ENCODE results near the gene FADS2.

The FADS2 gene

DNA sequence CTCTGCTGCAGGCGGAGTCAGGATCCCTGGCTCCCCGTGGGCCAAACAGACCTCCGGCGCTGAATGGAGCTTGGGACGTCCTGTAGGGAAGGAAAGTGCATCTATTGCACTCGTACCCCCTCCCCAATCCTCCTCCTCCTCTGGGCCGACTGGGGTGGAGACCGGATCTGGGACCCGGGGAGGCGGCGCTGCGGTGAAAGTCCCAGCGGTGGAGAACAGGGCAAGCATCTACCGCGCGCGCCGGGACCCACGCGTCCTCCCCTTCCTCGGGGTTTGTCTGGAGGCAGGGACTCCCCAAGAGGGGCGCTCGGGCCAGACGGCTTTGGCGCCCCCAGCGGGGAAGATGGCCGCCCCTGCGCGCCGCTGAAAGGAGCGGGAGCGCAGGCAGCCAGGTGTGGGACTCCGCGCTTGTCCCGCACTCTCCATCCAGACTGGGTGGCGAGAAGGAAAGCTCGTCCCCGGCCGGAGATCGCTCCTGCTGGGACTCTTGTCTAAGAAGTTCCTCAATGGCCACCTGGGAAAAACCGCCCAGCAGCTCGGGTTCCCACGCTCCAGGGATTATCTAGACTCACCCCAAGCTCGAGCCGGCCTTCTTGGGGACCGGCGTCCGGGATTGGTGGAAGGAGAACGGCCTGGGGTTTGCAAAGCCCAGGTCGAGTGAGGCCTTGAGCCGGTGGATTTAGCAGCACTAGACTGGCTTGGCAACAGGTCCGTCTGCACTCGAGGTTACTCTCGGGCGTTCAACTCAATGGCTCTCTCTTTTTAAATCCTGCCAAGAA lies 718 bp downstream of the FADS2 start:
- DNase-seq: no peak

DNA sequence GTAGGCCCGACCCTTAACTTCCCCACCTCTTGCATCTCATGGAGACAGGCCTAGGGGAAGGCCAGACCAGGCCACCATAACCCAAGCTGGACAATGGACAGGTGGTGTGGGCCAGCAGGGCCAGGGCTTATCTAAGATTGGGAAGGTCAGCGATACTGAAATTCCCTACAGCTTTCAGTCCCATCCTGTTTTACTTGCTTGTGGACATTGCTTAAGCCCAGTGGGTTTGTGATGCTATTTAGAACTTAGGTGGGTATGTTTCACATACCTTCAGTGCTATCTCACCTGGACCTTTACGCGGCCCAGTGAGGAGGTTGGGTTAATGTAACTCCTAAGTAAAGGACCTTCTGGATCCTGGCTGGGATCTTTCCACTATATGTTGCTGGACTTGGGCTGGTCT lies 1.7 kb downstream of the FADS2 start:
- no peak for DNase-seq

DNA sequence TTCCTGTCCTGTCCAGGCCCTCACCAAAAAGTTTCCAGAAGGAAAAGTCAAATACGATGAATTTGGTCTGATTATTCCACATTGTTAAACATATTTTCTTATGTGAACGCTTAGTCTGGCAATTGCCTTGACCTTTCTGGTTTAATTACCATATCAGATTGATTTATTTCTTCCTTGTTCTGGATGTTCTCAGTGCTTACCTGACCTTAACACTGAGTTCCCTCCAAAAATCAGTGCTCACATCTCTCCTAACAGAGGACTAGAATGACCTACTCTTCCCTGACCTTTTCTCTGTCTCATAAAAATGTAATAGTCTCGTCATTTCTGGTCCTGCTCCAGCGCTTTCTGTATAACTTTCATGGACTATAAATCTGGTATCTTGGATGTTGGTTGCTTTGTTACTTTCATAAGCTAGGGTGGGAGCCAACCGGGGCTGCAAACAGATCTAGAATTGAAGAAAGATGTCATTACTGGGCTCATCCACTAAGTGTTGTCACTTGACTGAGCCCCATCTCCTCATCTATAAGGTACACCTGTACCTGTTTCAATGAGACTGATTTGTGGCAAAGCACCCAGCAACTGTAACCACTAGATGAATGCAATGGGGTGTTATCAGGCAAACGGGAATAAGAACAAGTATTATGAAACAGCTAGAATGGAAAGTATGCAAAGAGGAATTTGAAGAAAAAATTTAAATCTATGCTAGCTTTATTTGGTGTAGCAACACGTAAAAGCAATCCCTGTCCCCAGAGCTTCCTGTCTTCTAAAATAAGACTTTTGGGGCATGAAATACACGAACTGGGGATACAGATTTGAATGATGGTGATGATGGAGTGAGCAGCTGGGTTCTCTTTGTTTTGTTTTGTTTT lies 2.4 kb downstream of the FADS2 start:
- DNase-seq: no peak

DNA sequence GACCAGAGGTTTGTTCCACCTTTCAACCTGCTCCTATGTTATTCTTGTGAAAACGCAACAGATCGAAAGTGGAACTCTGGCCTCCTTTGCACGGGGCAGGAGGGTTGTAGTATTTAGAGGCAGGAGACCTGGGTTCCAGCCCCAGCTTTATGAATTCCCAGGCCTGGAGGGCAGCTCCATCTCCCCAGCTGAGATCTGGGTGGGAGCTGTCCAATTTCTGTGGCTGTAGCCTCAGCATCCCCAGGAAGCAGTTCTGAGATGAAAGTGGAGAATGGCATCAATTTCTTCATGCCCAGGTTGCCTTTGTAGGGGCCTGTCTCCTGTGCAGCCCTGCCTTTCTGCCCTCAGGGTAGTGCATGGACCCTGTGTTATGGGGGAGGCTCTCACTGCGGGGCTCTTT lies 4.1 kb downstream of the FADS2 start:
- no peak for DNase-seq

DNA sequence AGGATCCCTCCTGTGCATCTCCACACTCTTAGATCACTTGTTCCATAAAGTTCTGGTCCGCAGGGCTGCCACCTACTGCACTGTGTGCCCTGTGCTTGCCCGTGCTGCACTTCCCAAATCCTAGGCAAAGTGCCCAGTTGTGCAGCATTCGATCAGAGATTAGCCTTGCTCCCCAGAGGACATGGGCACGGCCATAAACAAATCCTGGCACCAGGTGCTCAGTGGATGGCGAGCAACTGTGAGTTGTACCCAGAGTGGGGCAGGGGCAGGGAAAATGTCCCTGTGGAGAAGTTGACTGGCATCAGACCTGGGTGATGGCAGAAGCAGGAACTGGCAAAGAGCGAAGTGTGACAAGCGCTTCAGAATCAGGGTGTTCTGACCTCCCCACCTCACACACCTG lies 4.7 kb downstream of the FADS2 start:
- no peak for DNase-seq

DNA sequence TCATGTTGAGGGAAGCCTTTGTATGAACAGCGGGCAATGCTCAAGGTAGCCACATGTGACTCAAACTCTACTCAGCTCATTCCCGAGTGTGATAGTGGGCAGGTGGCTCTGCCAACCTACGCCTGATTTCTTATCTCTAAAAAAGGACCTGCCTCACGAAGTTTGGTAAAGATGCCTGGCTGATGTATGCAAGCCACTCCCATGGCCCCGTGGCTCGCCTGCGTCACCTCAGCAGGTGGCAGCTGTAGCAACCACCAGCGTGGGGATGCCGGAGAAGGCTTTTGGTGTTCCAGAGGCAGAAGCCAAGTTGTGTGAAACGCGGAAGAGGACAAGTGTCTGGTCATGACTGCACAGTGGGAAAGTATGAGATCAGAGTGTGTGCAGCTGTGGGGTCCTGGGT lies 5.4 kb downstream of the FADS2 start:
- no peak for DNase-seq

DNA sequence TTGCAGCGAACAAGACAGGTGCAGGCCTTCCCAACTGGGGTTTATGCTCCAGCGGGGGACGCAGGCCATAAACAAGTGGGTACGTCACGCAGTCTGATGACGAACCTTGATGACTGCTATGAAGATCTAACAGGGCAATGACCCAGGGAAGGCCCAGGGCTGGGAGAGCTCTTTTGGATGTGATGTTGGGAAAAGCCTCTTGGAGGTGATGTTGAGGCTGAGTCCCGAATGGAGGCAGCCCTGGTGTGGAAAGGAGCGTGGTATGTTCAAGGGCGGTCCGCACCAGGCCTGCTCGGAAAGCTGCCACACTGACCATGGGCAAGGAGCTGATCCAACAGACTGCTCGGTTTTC lies 5.8 kb downstream of the FADS2 start:
- DNase-seq: no peak

DNA sequence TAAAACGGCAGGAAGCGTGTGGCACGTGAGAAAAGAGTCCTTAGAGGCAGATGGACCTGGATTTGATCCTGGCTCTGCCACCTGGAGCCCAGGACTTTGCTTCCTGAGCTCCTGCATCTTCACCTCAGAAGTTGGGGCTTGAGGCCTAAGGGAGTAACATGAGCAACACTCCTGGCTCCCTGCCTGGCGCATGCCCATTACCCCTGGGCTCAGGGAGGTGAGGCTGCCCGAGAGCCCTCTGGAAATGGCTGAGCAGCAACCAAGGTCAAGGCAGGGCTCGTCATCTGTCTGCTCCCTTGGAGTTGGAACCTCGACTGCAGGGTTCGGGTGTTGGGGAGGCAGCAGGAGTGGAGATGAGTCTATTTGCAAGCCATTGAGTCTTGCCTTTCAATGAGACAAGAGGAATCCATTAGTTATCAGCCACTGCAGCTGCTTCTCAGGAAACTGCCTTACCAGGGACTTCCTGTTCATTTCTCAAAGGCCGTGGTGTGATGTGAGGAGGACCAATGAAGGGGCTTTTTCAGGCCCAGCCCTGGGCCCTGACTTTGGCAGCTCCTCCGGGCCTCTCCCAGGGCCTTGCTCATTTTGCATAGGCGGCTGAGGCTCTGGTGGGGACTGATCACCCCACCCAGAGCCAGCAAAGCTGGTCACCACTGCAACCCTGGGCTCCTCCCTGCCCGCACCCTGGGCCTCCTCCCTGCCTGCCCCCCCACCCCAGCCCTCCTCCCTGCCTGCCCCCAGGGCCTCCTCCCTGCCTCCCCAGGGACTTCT lies 6.4 kb downstream of the FADS2 start:
- no peak for DNase-seq

DNA sequence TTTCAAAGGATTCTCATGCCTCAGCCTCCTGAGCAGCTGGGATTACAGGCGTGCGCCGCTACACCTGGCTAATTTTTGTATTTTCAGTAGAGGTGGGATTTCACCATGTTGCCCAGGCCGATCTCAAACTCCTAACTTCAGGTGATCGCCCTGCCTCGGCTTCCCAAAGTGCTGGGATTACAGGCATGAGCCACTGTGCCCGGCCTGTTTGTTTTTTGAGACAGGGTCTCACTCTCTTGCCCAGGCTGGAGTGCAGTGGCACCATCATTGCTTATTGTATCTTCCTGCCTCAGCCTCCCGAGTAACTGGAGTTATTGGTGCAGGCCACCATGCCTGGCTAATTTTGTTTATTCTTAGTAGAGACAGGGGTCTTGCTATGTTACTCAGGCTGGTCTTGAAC lies 8.1 kb downstream of the FADS2 start:
- DNase-seq: no peak

DNA sequence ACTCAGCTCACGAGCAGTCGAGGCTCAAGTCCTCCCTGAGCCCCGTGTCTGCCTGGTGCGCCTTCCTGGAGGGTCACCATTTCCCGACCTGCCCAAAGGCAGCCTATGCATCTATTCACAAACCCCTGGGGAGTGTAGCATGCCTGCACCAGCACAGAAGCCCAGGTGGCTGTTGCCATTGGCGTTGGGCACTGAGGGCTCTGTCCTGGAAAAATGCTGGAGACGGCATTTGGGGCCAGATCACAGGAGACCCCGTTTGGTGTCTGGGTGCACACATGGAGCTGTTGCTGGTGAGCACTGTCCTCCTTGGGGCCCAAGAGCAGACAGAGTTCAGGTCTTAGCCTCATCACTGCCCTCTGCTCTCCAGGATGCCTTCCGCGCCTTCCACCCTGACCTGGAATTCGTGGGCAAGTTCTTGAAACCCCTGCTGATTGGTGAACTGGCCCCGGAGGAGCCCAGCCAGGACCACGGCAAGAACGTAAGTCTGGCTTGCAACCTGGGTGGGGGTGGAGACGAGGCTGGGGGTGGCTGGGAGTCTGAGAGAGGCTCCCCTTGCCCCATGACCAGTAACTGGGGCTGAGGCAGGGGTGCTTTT lies 9.4 kb downstream of the FADS2 start:
- no peak for DNase-seq

DNA sequence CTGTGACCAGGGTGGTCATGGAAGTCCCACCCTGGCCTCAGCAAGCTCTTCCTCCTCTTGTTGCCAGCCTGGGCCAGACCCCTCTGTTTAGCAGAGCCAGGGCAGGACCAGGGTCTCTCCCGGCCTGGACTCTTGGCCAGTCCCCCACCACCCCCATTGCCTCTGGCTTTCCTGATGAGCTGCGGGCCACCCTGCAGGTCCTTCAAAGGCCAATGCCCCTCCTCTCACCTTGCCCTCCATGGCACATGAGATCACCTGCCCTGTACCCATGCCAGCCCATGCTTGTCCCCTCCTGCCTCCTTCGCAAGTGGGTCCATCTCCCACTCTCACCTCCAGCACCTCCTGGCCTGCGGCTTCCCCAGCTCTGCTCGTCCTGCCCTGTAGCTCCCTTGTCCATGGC lies 10.4 kb downstream of the FADS2 start:
- no peak for DNase-seq

DNA sequence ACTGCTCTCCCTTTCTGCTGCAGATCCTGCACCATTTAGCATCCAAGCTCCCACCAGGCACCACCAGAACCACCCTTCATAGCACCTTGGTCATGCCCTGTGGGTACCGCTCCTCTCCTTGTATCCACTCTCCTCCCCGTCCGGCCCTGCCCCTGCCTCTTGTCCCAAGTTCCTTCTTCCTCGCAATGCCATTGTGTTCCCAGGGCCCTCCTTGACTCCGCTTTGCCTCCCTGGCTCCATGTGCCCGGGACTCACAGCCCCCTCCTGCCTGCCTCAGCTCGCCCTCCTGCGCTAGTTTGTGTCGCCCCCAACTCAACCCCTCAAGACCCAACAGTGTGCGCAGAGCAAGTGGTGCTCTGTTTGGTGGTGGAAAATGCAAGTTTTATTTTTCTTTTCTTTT lies 10.8 kb downstream of the FADS2 start:
- DNase-seq: no peak

DNA sequence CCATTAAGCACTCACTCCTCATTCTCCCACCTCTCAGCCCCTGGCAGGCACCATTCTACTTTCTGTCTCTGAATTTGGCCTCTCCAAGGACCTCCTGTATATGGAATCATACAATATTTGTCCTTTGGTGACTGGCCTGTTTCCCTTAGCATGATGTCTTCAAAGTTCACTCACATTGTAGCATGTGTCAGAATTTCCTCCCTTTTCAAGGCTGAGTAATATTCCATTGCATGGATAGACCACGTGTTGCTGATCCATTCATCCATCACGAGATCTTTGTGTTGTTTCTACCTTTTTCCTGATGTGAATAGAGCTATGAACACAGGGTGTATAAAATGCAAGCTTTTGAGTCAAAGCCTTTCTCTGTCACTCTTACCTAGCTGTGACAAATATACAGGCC lies 11.6 kb downstream of the FADS2 start:
- no peak for DNase-seq

DNA sequence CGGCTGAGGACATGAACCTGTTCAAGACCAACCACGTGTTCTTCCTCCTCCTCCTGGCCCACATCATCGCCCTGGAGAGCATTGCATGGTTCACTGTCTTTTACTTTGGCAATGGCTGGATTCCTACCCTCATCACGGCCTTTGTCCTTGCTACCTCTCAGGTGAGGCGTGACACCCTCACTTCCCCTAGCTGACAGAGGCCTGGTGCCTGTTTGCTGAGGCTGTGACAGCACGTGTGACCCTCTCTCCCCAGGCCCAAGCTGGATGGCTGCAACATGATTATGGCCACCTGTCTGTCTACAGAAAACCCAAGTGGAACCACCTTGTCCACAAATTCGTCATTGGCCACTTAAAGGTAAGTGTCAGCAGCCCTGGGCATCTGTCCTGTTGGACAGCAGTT lies 12.3 kb downstream of the FADS2 start:
- DNase-seq: no peak

DNA sequence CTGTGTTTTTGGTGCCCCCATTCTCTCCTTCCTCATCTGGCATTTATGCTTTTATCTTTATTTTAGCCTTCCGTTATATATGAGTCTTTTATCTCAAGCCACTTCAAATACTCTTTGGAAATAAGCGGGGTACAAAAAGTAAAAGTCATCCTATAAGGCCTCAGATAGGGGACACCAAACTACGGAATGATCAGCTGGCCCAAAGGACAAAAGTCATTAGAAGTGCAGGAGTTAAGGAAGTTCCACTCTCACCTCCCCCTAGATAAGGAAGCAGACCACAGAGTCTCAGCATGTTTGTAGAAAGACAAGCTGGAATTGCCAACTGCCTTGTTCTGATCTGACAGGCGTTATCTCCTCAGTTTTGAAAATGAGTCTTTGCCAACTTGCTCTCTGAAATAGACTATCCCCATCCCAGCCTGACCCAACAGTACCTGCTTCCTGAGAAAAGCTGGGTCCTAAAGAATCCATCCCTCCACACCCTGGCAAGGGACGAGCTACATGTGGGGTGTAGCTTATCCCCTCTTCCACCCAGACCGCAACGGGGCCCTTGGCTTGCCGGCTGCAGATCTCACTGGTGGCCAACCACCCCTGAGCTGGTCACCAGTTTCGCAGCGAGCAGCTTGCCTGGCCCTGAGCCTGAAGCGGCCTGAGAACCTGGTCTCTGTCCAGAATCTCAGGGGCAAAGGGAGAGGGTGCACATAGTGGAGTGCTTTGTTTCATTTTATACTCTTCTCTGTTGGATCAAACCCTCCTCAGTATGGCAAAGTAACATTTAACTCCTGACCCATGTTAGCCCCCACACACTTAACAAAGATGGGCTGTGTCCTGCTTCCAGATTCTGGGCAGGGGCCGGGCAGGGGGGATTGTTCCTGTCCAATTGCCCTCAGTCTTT lies 13.8 kb downstream of the FADS2 start:
- no peak for DNase-seq

DNA sequence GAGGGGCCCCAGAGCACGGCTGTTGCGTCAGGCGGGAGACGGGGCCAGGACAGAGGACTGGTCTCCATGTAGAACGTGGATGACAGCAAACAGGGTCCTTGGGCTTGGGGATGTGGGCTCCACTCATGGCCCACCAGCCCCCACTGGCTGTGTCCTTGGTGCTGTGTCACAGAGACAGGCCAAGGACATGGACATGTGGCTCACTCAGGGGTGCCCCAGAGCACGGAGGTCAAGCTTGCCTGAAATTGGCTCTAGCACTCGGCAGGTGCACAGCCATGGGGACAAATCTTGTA lies 14.4 kb downstream of the FADS2 start:
- no peak for DNase-seq

DNA sequence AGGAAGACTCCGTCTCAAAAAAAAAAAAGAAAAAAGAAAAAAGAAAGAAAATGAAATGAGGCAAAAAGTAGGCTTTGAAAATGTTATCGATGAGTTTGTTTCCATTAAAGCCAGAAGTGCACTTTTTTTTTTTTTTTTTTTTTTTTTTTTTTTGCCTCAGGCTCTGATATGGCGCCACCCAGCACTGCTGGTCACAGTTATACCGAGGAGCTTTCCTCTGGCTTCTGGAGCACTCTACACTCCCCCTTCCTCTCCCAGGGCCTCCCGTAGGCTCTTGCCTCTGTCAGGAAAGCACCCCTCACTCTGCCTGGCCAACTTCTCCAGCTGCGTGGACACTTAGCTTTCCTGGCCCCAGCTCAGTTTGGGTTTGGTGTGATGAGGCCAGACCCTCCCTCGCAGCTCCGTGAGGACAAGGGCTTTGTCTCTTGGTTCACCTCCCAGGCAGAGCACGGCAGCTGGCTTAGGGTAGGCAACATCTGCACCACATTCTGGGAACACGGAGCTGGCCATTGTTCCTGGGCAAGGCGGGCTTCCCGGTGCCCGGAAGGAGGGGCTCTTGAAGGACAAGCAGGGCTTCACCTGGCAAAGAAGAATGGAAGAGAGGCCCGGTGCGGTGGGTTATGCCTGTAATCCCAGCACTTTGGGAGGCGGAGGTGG lies 16.9 kb downstream of the FADS2 start:
- DNase-seq: no peak

DNA sequence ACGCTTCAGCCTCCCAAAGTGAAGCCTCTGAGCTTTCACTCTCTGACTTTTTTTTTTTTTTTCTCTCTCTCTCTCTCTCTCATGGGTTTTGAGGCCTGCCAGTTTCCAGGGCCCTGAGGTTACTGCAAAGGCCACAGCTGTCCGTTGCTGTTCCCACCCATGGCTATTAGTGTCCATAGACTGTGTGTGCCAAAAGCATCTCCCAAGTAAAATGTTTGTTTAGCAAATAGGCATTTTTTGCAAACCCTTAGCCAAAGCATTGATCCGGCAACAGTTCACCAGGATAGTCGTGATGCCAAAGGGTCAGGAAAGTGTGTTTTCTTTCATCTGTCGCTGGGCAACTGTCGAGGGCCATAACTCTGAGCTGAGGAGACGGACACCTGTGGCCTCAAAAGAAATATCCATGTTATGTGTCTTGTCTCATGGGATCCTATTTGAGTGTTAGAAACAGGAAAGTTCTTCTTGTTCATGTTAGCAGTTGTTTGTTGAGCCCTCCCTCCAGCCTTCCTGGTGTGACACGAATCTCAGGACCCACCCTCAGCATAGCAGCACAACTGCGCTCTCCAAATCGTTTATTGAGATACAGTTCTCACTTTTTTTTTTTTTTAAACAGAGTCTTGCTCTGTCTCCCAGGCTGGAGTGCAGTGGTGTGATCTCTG lies 18.4 kb downstream of the FADS2 start:
- no peak for DNase-seq

DNA sequence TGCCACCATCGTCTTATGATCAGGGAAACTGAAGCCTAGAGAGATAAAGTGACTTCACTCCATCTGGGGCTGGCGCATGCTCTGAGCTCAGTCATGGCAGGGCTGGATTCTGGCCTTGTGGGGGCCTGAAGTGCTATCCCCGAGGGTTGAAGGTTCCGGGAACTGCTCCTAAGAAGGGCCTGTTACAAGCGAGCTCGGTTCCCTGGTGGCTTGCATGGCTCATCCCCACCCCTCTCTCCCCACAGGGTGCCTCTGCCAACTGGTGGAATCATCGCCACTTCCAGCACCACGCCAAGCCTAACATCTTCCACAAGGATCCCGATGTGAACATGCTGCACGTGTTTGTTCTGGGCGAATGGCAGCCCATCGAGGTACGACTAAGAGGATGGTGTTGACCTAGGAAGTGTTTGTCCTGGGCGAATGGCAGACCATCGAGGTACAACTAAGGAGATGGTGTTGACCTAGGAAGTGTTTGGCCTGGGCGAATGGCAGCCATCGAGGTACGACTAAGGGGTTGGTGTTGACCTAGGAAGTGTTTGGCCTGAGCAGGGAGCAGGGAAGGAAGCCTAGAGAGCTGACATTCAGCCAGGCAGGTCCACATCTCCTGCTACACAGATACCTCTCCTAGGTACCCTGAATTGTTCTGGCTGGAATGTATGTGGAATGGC lies 19.9 kb downstream of the FADS2 start:
- no peak for DNase-seq

DNA sequence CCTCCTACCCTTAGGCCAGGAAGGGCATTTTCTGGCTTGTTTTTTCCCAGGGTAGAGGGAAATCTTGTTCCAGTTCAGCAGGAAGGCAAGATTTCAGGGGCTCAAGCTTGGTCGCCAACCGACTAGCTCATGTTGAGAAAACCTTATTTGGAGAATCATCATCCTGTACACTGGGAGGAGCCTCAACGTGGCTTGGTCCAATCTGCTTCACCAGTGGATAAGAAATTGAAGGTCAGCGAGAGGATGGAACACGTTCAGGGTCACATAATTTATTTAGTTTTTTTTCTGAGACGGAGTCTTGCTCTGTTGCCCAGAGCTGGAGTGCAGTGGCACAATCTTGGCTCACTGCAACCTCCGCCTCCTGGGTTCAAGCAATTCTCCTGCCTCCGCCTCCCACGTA lies 20.5 kb downstream of the FADS2 start:
- DNase-seq: no peak

DNA sequence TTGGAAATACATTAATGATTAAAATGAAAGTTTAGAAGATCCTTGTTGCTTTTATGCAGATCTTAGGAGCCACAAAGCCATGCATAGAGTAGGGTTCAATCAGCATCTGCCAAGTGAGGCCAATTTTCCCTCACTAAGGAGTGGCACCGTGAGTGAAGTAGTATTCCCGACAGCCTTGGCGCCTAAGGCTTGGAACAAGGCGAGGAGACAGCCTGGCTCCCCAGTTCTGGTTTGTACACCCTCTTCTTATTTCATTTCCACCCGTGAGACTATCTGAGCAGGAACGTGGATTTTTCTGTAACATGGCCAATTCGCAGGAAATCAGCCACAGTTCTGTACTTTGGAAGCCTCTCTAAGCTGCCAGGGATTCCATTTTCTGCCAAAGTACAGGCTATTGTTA lies 22.6 kb downstream of the FADS2 start:
- DNase-seq: no peak
